Fibroblast of skin of left biceps (primary cell): Measurements from ENCODE around the gene GATA3.
"Not testable (repeated sequence)": the region's sequence is repeated elsewhere in the genome, so short reads cannot be mapped to it uniquely, and the experiment has no call there.

ENCODE experiments used
- DNase-seq, 2 experiments: peaks; one replicate each; pipeline ENCODE4 v3.0.0-alpha.2; 2013; ENCODE audit warnings: low read depth in 2 of 2

The GATA3 gene

DNA sequence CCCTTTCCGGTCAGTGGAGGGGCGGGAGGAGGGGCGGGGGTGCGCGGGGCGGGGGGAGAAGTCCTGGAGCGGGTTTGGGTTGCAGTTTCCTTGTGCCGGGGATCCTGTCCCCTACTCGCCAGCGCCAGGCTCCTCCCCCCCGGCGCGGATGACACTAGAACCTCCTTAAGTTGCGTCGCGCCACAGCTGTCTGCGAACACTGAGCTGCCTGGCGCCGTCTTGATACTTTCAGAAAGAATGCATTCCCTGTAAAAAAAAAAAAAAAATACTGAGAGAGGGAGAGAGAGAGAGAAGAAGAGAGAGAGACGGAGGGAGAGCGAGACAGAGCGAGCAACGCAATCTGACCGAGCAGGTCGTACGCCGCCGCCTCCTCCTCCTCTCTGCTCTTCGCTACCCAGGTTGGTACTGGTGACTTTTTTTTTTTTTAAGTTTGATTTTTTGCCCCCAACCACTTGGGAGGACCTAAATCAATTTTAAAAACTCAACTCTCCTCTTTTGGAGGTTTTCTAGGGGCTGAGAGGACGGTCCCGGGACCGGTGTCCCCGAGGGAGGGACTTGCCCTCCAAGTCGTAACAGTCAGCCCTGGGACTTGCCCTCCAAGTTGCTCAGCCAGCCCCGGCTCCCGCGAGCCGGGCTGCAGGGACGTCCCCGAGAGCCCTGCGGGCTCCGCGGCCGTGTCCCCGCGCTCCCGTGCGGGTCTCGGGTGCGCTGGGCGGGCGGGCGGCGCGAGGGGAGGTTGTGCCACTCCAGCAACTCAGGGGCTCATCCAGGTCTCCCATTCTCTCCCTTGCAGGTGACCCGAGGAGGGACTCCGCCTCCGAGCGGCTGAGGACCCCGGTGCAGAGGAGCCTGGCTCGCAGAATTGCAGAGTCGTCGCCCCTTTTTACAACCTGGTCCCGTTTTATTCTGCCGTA, at the start of gene GATA3:
Gene GATA3, plus strand, starts transcription at position 195 of the 914 bp plus-strand sequence. CDS start 968 bp downstream, outside the sequence.
- DNase-seq: no peak

DNA sequence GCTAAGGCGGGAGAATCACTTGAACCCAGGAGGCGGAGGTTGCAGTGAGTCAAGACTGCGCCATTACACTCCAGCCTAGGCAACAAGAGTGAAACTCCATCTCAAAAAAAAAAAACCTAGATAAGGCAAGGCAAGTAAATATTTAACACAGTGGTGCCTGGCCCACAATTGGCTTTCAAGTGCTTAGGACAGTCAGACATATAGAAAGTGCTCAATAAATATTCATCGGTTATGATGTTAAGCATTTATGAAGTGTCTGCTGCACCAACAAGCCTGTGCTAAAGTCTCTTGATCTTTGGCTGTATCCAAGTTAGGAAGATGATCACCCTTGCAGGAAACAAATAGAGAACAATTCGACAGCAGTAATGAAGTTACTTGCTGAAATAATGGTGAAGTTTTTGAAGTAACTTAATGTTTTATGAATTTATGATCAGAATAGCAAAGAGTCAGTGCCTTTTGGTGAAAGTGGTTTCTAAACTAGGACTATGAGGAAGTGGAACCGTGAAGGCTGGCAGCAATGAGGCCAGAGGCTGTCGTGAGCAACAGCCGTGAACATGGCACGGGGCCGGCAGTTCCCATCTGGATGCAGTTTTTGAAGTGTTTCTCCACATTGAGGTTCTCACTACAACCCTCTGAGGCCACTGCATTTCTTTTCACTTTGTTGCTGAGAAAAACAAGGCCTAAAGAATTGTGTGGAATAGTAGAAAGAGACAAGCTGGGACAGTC, 48.1 kb upstream of the GATA3 start:
- DNase-seq: no peak

DNA sequence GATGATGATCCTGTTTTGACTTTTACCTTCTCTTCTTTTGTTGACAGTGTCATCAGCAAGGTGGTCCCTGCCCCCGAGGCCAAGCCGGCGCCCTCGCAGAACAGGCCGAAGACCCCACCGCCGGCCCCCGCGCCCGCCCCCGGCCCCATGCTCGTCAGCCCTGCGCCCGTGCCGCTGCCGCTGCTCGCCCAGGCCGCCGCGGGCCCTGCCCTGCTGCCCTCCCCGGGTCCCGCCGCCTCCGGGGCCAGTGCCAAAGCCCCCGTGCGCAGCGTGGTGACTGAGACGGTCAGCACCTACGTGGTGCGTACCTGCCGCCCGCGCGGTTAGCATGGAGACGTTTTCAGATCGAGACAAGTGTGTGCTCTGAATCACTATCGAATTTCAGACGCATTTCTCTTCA, 45.5 kb upstream of the GATA3 start:
- DNase-seq: no peak

DNA sequence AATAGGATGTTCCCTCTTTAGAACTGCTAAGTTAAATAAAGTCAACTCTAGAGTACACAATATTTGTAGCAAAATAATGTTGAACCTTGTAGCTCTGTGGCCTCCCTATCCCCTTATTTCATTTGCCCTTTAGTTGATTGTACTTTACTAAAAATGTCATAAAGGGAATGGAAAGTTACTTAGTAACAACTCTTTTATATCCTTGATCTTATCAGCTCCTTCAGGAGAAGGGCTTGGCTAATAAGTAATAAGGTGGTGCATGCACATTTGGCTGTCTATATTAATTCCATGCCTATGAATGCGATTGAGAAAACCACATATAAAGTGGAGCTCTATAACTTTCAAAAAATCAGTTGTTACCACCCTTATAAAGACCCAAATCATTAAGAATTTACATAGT, 41.5 kb upstream of the GATA3 start:
- DNase-seq: no peak

DNA sequence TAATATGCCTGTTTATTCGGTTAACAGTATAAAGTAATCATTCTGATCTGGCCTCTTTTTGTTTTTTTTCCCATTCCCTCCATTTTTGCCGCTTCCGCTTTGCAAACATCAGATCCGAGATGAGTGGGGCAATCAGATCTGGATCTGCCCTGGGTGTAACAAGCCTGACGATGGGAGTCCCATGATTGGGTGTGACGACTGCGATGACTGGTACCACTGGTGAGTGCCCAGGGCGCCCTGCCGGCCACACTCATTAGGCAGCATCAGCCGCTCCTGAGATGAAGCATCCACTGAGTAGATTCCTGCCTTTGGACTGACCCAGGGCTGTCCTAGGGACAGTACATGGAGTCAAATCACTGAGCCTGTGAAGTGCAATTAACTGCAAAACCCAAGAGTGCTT, 40.9 kb upstream of the GATA3 start:
- DNase-seq: no peak

DNA sequence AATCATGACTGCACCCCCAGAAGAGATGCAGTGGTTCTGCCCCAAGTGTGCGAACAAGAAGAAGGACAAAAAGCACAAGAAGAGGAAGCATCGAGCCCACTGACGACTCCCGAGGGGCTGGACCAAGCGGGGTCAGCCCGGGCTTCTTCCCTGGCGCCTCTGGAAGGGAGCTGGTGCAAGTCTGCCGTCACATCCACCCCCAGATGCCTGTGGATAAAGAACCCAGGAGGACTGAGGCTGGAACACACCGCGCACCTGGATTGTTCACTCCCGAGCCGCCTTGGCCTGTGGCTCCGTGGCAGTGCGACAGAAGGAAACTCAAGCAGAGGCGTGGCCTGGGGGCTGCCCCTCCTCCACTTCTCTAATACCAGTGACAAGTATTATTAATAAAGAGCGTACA, 39.8 kb upstream of the GATA3 start:
- DNase-seq: no peak

DNA sequence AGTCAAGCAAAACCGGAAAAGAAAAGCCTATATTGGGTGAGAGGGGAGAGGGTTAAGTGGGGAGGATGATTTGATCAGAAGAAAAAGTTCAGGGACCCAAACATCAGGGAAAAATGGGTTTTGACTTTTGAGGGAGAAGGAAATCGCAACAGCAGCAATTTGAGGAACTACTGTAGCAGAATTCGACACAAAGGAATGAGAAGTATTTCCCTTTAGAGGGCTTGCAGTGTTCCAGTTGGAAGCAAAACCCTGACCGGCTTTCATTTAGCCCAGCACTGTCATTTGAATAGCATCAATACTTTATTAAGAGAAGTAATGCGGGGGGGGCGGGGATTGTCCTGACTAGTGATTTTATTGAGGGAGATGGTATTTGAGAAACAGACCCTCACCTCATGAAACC, 37.2 kb upstream of the GATA3 start:
- DNase-seq: peak; percentile 5 to 7

DNA sequence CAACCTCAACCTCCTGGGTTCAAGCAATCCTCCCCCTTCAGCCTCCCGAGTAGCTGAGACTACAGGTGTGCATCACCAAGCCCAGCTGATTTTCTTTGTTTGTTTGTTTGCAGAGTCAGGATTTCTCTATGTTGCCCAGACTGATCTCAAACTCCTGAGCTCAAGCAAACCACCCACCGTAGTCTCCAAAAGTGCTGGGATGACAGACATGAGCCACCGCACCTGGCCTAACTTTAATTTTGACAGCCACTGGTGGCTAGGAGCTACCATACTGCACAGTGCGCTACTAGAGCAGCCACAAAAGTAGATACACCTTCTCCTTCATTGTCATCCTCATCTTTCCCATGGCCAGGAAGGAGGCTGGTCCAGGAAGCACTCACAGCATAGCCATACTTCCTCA, 31.2 kb upstream of the GATA3 start:
- DNase-seq: no peak

DNA sequence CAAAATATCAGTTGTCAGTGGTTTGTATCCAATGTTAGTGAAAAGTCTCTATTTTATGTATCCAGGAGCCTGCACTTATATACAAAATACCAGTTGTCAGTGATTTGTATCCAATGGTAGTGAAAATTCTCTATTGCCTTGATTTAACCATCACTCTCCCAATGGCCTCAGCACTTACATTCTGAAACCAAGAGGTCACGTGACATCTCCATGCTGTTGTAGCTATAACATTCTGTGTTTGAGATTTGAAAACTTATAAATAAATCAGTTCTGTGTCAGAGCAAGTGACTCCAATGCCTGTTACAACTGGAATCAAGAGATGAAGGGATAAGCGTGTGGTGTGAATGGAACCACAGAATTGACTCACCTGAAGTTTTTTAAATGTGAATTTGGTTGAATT, 30.6 kb upstream of the GATA3 start:
- DNase-seq: no peak

DNA sequence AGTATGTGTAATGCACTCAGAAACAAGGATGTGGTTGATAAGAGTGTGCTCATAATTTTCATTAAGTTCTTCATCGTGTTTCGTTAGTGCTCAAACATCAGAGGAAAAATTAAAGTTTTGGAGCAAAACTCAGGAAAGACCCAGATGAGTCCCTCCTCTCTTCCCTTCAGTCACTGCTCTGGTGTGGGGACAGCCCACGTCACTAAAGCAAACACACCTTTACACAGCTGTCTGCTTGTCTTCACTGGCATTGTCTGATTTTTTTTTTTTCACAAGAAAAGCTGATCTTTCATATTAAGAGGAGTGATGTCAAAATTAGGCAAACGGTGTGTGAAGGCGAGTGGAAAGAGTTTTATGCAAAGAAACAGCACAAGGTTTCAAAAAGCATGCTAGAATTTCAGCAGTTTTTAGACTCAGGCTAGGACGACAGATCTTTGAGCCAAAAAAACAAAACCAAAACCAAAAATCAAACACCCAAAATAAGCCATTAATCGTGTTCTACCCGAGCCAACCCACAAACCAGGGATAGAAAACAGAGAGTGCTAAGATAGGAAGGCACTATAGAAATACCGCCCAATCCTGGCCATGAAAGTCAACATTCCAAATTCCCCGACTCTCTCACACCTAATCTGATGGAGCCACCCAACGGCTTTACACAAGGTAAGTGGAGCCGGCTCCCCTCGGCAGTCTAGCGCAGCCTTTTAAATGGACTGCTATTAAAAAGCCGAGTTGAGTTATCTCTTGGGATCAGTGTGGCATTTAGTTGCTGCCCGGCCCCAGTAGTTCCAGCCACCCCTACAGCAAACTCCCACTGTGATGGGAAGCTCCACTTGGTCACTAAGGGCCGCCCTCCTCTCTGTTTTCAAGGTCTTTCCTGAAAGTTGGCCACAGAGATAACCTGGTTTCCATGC, 27.9 kb upstream of the GATA3 start:
- DNase-seq: no peak

DNA sequence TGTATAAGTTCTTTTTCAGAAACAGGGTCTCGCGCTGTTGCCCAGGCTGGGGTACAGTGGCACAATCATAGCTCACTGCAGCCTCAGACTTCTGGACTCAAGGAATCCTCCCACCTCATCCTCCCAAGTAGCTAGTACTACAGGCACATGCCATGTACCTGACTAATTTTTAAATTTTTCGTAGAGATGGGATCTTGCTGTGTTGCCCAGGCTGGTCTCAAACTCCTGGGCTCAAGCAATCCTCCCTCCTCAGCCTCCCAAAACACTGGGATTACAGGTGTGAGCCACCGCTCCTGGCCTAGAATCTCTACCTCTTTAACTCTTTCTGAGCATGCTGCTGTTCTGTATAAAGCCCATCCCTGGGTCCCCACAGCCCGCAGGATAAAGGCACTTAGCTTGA, 23.3 kb upstream of the GATA3 start:
- not testable (repeated sequence) for DNase-seq

DNA sequence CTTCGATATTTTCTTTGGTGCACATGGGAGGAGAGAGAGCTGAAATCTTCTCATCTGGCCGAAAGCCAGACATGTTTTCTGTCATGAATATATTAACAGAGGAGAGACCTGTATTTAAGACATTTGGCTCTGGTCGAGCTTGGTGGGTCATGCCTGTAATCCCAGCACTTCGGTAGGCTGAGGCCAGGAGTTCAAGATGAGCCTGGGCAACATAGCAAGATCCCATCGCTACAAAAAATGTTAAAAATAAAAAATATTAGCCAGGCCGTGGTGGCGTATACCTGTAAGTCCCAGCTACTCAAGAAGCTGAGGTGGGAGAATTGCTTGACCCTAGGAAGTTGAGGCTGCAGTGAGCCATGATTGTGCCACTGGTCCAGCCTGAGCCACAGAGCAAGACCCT, 21.9 kb upstream of the GATA3 start:
- no peak for DNase-seq

DNA sequence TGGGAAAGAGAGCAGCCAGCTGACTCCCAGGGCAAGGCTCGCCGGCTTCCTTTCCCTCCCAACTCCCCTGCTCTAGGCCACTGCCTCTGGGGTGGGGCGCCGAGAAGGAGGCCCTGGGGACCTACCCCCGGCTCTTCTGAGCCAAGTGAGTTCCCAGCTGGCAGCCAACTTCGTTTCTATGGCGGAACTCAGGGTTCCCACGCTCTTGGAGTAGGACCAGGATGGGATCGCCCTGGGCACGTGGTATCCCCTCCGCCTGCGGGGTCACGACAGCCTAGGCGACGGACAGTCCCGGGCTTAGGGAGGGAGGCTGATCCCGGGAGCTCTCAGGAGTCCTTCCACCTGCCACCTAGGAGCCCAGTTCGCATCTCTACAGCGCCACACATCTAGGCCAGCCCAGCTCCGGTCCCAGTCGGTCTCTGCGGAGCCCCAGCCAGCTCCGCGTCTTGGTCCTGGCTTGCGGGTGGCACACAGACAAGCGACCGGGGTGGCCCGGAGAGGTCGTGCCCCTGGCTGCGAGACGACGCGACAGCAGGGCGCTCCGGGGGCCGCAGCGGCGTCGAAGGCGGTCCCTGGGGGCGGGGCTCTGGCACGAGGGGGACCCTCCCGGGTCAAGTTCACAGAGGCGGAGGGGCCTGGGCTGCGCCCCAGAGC, 20.5 kb upstream of the GATA3 start:
- no peak for DNase-seq

DNA sequence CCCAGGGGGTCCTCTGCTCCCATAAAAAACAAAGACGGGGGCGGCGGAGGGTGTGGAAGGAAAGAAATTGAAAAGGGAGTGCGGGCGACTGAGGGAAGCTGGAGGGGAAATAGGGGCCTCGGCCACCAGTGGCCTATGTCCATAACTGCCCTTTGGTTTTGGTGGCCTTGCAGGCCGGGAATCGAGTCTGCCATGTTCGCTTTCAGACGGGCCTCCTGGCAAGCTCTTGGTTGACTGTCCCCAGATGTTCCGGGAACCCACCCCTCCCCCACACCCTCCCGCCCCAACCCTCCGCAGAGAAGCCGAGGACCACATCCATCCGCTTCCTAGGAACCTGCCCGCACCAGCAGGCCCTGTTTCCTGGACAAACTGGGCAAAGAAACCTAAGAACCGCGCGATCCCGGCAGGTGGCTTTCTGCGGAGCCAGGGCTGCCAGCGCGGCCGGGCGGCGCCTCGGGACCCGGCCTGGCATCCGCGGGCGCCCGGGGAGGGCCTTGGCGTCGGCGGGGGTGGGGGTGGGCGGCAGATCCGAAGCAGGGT, 20.0 kb upstream of the GATA3 start:
- DNase-seq: no peak

DNA sequence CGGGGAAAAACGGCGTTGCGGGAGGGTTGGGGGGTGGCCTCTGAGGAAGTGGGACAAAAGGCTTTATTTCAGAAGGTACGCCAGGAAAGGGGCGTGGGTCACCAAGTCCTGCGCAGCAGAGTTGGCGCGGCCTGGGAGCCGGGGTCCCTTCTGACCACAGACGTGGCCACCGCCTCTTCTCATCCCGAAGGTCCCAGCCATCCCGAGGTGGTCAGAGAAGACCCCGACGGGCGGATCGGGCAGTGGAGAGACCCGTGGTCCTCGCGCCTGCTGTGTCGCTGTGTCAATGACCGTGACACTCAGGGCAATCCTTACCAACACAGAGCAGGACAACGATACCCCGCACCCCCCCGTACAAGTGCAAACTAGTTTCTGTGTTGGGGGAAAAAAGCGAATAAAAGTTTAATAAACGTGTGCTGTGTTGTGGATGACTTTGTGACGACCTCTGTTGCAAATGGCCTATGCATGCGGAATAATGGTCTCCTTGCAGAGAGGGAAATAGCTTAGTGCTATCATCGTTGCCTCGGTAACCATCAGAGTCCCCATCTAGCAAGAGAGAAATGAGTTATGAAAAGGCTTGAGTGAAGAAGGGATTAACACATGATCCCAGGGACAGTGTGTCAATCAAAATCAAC, 19.4 kb upstream of the GATA3 start:
- no peak for DNase-seq

DNA sequence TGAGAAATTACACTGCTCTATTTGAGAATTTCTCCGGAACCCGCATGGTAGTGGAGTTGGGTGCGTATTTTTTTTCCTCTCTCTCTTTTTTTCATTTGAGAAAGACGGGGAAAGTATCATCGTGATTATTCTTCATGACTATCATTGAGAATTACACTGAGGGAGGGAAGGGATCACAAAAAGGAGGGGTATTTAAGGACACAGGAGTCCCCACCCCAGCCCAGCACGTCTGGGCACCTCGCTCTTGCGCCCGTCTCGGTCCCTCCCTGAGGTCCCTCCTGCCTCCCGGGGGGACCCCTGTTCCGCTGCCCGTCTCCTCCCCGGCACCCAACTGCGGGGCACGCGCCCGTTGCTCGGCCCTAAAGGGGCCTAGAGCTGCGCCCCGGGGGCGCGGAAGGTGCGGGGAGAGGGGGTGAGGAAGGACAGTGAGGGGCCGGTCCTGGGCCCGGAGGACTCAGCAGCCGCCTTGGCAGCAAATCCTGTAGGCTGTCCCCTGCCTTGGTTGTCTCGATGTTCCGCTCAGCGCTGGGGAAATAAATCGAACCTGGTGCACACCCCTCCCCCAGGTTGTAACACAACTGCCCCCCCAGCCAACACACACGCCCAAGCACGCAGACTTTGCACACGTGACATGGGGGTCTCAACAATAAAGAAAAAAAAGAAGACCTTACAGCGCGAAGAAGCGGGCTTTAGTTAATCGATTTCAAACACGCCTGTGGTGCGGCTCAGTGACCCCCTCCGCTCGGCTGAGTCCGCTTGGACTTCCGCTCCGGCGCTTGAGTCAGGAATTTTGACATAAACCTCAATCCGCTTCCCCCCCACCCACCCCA, 18.6 kb upstream of the GATA3 start:
- no peak for DNase-seq

DNA sequence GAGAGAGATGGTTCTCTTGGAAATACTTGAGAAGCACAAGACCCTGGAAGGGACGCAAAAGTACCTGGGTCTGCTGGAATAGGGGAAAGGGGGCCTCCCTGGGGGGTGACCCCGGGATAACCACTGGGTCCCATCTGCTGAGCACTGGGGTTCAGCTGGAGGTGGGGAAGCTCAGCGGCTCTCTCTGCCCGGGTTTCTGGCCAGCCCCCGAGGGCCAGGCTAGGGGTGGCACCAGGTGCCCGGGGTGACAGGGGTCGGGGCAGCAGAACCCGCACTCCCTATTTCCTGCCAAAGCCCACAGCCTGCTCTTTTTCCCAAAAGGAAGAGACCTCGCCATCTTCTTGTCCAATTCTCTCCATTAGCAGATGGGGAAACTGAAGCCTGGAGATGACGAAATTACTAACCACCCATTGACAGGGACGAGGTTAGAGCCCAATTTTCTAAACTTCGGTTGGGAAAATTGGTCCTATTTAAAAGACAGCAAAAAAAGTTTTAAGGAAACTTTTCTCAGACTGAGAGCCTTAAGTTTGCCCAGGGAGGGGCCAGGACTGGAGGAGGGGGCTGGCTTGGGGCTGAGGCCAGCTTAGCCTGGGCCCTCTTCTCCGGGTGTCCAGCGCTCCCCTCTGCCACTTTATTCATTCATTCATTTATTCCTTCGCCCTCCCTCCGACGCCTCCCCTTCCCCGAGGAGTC, 17.8 kb upstream of the GATA3 start:
- no peak for DNase-seq

DNA sequence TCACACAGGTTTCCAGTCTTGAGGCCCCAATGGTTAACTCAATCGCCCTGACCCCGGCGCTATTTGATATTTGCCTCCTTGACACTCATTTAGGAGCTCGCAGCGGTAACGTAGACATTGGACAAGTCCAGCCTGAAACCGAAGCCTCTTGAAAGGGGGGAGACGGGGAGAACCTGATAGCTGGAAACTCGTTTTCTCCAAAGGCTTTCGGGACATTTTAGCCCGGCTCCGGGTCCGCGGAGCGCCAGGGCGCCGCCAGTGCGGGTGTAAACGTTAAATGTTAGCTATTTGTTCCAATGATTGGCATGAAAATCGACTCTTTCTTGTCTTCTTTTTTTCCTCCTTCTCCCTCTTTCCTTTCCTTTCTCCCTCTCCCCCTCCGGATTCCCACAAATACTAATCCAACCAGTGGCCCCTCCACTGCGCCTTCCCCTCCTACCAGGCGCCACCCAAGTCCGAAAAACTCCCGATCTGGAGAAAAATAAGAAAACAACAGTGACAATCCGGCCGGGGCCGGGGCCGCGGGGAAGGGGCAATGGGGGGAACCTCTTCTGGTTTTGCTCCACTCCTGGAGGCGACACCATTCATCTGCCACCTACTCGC, 17.2 kb upstream of the GATA3 start:
- no peak for DNase-seq
